Amniotic stem cell (primary cell): Measurements from ENCODE around the gene POM121C.
"Not testable (repeated sequence)": the region's sequence is repeated elsewhere in the genome, so short reads cannot be mapped to it uniquely, and the experiment has no call there.

ENCODE experiments used
- DNase-seq: peaks from one replicate; lab custom pipeline; 2025; lab: John Stamatoyannopoulos, UW

Gene POM121C

GRCh38 chr7:75423481-75423880 lies 62.6 kb downstream of the POM121C start:
- not testable (repeated sequence) for DNase-seq

- DNase-seq: not testable (repeated sequence)
Measured at GRCh38 chr7:75421798-75422710, 64.0 kb downstream of the POM121C start.

GRCh38 chr7:75420152-75420551 lies 65.9 kb downstream of the POM121C start:
- not testable (repeated sequence) for DNase-seq

- DNase-seq: not testable (repeated sequence)
Measured at GRCh38 chr7:75419693-75420092, 66.4 kb downstream of the POM121C start.

- not testable (repeated sequence) for DNase-seq
Measured at GRCh38 chr7:75419210-75419609, 66.9 kb downstream of the POM121C start.

- not testable (repeated sequence) for DNase-seq
Measured at GRCh38 chr7:75418292-75418858, 67.7 kb downstream of the POM121C start.

GRCh38 chr7:75416787-75417186 lies 69.3 kb downstream of the POM121C start:
- not testable (repeated sequence) for DNase-seq

- DNase-seq: not testable (repeated sequence)
Measured at GRCh38 chr7:75415829-75416373, 70.2 kb downstream of the POM121C start.

- not testable (repeated sequence) for DNase-seq
Measured at GRCh38 chr7:75415428-75415817, 70.7 kb downstream of the POM121C start.

GRCh38 chr7:75414708-75415427 lies 71.2 kb downstream of the POM121C start:
- DNase-seq: not testable (repeated sequence)

GRCh38 chr7:75414204-75414603 lies 71.9 kb downstream of the POM121C start:
- DNase-seq: not testable (repeated sequence)

GRCh38 chr7:75410823-75411173 lies 75.3 kb downstream of the POM121C start:
- not testable (repeated sequence) for DNase-seq

GRCh38 chr7:75409880-75410822 lies 75.9 kb downstream of the POM121C start:
- DNase-seq: not testable (repeated sequence)

- DNase-seq: not testable (repeated sequence)
Measured at GRCh38 chr7:75404663-75405062, 81.4 kb downstream of the POM121C start.

- not testable (repeated sequence) for DNase-seq
Measured at GRCh38 chr7:75403455-75404443, 82.3 kb downstream of the POM121C start.

GRCh38 chr7:75400575-75400974 lies 85.5 kb downstream of the POM121C start:
- not testable (repeated sequence) for DNase-seq

GRCh38 chr7:75398771-75399700 lies 87.1 kb downstream of the POM121C start:
- not testable (repeated sequence) for DNase-seq

GRCh38 chr7:75397865-75398264 lies 88.2 kb downstream of the POM121C start:
- not testable (repeated sequence) for DNase-seq

GRCh38 chr7:75395329-75395728 lies 90.8 kb downstream of the POM121C start, which contains the start of gene TRIM73:
Gene TRIM73, plus strand, starts transcription at chr7:75395629. Its CDS starts 3,305 bp downstream, at chr7:75398934.
- not testable (repeated sequence) for DNase-seq
